Measurements from ENCODE around the gene AP3B2.

GRCh38 chr15:82662641-82663040 is 47.0 kb downstream of the AP3B2 start:
- TF ChIP-seq EZH2 (IDR thresholded peaks at IDR 0.05; ENCODE audit: low read length): no peak
- TF ChIP-seq, protein P1, sequence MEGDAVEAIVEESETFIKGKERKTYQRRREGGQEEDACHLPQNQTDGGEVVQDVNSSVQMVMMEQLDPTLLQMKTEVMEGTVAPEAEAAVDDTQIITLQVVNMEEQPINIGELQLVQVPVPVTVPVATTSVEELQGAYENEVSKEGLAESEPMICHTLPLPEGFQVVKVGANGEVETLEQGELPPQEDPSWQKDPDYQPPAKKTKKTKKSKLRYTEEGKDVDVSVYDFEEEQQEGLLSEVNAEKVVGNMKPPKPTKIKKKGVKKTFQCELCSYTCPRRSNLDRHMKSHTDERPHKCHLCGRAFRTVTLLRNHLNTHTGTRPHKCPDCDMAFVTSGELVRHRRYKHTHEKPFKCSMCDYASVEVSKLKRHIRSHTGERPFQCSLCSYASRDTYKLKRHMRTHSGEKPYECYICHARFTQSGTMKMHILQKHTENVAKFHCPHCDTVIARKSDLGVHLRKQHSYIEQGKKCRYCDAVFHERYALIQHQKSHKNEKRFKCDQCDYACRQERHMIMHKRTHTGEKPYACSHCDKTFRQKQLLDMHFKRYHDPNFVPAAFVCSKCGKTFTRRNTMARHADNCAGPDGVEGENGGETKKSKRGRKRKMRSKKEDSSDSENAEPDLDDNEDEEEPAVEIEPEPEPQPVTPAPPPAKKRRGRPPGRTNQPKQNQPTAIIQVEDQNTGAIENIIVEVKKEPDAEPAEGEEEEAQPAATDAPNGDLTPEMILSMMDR (optimal IDR thresholded peaks at IDR 0.05 in 1 of 3, IDR thresholded peaks at IDR 0.05 in 1 of 3, conservative IDR thresholded peaks at IDR 0.05 in 1 of 3; ENCODE audit: extremely low read depth in 1 of 3, insufficient read depth in 2 of 3, low read length in 3 of 3): no peak
